GM19043 (cell line): ENCODE data around the gene RANBP17.

ENCODE experiments used
- ATAC-seq: cut with Tn5 transposase; IDR thresholded peaks from one replicate; pipeline ENCODE4 v1.9.1; 2021; ENCODE audit warnings: low read depth; ENCODE audit not compliant: unreplicated experiment

RANBP17 gene

DNA sequence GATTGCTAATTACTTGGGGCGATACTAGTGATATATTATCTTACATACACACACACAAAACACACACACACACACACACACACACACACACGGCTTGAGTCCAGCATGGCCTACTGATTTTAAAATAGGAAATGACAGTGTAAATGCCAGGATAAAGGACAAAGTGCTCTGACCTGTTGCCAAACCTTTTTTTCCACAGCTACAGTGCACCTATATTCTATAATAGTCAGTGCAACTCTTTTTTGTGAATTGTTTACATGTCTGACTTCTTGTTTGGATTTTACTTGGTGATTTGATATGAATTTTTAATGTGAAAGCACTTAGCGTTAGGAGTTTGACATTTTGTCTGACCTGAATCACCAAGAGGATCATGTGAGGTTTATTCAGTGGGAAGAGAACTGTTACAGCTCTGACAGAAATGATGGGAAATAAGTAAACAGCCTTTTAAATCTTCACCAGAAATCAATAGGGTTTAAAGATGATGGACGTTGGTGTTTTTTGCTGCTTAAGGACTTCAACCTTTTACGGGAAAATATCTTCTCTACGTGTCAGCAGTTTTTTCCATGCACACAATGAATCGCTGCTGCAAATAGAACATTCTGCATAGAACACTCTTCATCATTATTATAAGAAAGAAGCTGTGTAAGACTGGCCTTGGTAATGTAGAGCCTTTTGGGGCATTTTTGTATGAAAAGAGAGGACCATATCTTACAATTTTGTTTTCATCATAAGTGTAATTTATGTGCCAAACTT is 218.5 kb downstream of the RANBP17 start:
- ATAC-seq = no peak

DNA sequence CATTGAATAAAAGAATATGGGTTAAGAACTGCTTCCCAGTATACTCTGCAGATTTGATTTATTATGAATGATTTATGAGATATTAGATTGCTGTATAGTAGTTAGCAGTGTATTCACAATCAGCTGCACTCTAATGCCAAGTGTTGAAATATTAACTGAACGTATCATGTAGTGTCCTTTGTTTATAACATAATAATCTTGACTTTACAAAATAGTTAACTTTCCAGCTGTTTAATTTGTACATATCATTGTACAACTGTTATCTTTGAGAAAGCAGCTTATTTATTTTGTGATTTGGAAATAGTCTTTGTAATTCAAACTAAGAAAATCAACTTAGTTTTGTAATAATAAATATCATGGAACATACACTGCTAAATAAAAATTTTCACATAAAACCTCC is 219.5 kb downstream of the RANBP17 start:
- ATAC-seq = no peak

DNA sequence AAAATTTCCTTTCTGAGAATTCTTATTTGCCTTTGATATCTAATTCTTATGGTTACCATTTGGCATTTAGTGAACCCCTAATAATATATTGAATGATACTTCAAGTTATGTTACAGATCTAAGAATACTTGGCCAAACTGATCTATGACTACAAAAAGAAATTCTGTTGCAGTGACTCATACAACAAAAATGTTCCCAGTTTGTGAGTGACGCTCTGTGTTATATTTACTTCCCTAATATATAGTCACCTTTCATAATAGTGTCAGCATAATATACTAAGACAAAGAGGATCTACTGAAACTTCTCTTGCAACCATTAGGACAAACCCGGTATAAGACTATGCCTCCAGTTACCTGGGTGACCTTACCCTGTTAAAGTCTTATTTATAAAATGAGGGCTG is 230.4 kb downstream of the RANBP17 start:
- no peak for ATAC-seq

DNA sequence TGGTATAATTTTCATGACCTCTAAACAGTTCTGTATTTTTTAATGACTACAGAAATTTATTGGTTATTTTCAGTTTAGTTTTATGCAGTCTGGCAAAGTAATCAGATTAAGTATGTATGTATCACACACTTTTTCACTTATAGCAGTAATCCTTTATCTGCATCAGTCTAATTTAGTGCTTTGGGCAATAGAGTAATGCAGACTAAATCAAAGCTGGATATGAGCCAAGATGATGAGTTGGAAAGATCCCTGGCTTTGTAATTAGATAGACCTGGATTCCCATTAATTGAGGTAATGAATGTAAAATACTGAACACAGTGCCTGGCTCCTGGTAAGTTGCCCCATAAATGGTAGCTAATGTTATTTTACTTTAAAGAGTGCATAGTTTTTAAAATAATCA is 231.8 kb downstream of the RANBP17 start:
- ATAC-seq = no peak

DNA sequence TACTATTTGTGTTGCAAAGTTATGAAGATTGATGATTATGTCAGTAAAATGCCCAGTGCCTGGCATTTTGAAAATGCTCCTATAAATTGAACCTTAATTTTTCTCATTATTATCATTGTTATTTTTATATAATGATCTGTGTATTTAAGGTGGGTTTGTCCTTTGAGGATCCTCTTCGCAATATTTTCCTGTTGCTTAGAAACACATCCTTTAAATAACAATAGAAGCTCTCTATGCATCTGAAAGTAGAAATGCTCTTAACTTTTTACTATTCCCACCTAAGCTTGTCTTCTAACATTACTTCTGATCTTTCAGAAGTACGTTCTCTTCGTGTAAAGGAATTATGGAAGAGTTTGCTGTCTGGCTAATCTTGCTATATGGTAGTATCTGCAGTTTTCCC is 232.5 kb downstream of the RANBP17 start:
- no peak for ATAC-seq

DNA sequence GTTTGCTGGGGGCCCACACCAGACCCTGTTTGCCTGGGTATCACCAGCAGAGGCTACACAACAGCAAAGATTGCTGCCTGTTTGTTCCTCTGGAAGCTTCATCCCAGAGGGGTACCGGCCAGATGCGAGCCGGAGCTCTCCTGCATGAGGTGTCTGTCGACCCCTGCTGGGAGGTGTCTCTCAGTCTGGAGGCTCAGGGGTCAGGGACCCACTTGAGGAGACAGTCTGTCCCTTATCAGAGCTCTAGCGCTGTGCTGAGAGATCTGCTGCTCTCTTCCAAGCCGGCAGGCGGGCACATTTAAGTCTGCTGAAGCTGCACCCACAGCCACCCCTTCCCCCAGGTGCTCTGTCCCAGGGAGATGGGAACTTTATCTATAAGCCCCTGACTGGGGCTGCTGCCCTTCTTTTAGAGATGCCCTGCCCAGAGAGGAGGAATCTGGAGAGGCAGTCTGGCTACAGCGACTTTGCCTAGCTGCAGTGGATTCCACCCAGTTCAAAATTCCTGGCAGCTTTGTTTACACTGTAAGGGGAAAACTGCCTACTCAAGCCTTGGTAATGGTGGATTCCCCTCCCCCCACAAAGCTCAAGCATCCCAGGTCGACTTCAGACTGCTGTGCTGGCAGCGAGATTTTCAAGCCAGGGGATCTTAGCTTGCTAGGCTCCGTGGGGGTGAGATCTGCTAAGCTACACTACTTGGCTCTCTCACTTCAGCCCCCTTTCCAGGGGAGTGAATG is 241.2 kb downstream of the RANBP17 start:
- no peak for ATAC-seq

DNA sequence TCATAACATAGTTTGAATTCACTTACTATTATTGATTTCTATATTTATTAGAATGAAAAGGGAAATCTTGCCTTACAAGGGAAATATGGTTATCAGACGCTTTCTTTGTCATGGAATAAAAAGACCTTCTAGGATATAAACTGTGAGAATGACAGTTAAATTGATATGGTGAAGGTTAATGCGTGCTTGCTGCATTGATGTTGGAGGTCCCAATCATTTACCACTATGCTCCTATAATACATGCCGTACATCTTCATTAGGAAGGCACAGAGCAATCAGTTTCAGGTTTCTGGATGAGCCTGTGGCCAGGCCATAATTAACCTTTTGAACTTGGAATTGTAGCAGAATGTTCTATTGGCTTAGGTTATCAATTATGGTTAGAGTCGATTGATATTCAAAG is 245.9 kb downstream of the RANBP17 start:
- no peak for ATAC-seq

DNA sequence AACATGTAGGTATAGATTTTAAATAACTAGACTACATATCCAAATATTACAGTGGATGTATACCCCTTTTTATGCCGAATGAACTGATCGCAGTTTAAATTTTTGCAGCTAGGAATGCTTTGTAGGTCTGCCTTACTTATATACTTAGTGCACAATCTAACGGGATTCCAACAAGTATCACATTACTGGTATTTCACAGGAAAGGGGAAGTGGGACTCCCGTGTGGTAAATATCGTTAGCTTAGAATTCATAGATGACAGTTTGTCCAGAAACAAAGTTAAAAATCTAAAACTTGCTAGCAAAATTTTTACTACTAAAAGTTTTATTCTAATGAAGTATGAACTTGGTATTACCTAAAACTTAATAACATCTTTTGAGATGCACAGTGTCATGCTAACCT is 253.7 kb downstream of the RANBP17 start:
- ATAC-seq = no peak

DNA sequence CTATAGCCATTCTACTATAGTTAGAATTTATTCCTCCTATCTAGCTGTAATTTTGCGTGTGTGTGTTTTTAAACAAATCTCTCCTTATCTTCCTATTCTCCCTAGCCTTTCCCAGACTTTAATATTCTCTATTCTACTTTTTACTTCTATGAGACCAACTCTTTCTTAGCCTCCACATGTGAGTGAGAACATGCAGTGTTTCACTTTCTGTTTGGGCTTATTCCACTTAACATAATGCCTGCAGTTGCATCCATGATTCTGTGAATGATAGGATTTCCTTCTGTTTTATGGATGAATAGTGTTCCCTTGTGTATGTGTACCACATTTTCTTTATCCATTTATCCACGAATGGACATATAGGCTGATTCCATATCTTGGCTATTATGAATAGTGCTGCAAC is 254.9 kb downstream of the RANBP17 start:
- ATAC-seq = no peak

DNA sequence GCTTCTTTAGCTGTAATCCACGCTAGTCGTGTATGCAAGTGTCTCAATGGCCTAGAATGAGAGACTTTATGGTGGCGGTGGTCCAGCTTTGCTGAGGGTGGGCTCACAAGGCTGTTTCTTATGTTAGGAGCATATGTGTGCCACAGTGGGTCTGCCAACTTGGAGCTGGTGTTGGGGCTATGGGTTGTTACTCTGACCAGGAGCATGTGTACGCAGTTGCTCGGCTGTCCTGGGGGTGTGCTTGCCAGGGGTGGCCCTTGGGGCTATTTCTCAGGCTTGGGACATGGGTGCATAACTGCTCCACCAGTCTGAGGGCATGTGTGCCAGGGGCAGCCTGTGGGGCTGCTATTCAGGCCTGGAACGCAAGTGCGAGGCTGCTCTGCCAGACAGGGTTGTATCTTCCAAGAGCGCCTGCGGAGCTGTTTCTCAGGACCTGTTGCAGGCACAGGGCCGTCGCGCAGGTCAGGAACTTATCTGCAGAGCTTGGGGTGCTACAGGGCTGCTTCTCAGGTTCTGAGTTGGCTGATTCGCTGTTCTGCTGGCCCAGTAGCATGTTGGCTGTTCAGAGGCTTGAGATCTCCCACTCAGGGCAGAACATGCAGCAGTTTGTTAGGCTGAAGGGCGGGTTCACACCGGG is 259.3 kb downstream of the RANBP17 start:
- ATAC-seq = no peak

DNA sequence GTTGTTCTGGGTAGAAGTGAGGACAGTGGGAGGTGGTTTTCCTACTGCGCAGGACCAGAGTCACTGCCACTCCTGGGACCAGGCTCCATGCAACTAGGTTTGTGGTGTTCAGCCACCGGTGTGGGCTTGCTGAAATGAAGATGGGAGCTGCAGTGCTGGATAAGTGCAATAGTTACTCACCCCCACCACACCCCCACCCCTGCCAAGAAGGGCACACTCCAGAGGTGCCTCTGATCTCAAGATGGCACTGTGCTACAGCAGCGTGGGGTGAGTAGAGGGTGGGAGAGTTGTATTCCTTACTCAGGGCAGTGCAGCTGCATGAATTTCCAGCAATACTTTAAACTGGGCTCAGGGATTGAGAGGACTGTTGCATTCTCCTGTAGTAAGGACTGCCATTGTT is 259.8 kb downstream of the RANBP17 start:
- ATAC-seq = no peak

DNA sequence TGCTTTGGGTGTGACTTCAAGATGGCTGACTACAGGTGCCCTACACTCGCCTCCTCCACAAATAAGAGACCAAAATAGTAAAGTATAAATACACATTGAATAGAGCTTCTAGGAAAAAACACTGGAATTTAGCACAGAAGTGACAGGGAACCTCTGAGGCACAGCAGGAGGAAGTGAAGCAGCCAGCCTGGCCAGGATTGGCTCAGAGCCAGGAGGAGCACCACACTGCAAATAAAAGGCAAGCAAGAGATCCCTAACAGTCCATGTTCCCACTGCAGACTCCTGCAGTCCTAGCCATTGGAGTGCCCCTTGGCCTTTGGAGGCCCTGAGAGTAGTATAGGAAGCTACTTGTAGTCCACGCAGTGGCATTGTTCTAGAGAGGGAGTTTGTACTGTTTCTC is 260.6 kb downstream of the RANBP17 start:
- ATAC-seq = no peak

DNA sequence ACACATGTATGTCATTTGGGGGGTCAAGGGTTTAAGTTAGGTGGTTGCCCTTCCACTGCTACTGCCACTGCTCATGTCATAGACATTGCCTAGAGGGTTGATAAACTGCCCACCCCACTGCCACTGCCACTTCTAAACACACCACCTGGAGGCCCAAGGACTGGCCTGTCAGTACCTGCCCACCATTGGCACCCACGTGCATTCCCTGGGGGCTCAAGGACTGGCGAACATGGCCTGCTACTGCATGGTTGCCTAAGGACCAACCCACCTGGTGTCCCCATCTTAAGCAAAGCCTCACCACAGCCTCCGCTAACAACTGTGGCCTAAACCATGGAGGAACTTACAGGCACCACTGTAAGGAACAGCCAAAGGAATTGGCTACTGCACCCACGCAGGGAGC is 261.6 kb downstream of the RANBP17 start:
- ATAC-seq = no peak

DNA sequence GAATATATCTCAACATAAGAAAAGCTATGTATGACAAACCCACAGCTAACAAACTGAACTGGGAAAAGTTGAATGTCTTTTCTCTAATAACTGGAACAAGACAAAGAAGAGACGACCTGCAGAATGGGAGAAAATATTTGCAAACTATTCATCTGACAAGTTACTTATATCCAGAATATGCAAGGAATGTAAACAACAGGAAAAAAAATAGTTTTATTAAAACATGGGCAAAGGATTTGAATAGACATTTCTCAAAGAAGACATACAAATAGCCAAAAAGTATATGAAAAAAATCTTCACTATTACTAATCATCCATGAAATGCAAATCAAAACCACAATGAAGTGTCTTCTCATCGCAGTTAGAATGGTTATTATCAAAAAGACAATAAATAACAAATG is 265.5 kb downstream of the RANBP17 start:
- ATAC-seq = no peak

DNA sequence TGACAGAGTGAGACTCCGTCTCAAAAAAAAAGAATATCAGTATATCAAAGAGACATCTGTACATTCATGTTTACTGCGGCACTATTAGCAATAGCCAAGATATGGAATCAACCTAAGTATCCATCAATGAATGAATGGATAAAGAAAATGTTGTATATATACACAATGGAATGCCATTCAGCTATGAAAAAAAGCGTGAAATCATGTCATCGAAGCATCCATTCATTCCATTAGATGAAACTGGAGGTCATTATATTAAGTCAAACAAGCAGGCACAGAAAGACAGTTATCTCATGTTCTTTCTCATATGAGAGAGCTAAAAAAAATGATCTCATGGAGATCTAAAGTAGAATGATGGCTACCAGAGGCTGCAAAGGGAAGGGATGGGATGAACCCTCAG is 266.3 kb downstream of the RANBP17 start:
- no peak for ATAC-seq

DNA sequence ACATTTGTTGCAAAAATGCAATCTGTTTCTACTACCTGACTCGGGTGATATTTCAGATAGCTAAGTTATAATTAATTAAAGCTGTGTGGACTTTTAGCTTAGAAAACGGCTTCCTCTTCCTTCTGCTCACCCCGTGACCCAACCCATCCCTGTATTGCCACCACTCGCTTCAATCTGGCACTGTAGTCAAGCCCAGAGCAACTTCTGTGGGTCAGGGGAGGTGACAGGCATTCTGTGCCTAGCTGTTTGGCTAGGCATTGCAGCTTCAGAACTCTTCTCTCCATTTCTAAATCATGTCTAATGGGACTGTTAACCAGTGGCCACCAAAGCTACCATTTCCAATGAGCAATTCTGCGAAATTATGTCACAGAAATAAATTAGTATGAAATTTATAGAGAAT is 267.5 kb downstream of the RANBP17 start:
- no peak for ATAC-seq

DNA sequence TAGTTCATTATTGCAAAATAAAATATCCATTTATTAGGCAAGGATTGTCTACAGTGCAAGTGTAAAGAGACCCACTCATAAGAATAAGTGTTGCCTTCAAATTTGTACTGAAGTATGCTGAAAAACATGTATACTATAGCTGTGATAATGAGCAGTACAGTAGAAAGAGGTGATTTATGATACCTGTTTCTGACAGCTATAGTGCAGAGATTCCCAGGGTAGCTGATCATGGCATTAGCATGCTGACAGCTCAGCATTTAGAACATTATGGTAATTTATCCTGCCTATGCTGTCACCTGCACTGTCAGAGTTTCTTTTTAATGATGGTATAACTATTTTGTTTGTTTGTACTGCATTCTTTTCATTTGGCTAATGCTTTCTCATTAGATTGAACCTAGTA is 269.7 kb downstream of the RANBP17 start:
- ATAC-seq = no peak

DNA sequence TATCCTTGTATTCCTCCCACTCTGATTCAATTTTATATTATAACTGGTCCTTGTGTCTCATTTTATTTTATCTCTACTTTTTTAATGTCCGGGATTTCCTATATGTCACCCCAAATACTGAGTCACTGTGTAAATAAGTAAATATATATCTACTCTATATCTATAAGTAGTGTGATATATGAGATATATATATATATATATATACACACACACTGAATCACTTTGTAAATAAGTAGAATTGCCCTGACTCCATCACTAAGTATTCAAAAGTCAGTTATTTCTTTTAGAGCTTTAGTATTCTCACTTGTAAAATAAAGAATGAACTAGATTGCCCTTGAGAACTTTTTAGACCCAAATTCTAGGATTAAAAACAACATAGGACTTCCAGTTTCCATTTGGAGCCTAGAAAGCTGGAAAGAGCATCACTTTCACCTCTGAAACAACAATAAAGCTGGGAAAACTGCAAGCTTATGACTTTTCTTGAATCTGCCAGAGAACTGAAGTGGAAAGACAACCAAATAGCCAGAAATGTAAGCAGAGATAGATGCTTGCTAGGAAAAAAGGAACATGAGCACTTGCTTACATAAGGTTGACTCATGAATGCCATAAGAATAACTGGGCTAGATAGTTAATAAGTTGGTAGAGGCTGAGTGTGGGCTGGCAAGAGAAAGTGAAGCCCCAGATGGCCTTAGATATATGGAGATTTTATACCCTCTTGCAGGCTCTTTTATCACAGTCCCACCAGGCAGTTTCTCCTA is 276.1 kb downstream of the RANBP17 start:
- ATAC-seq = no peak

DNA sequence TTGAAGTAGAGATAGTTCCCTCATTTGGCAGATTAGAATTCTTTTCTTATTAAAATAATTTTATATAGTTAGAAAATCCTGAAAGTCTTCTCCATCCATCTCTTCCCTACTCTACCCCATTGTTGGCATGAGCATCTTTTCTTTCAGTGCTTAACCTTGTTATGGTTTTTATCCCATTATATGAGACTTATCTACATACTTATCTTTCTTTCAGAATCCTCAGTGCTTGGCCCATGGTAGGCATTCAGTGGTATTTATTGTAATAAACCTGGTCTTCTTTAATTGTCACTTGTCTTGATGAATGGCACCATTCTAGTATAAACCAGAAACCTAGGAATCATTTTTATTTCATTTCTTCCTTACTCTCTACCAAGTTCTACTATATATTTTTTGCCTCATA is 277.4 kb downstream of the RANBP17 start:
- ATAC-seq = no peak

DNA sequence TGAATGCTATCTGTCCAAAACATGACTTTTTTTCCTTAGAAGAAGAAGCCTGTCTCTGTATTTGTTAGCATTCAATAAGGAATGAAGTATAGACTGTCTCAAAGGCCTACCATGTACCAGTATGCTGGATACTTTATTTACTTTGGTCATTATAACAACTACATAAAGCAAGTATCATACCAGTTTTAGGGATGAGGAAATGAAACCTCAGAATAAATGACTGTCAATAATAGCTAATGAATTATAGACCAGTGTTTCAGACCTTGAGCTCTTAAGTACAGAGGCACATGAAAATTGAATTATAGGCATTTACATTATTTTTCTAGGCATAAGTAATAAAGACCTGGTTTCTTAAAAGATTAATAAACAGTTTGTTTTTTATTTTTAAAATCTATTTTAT is 280.8 kb downstream of the RANBP17 start:
- no peak for ATAC-seq

DNA sequence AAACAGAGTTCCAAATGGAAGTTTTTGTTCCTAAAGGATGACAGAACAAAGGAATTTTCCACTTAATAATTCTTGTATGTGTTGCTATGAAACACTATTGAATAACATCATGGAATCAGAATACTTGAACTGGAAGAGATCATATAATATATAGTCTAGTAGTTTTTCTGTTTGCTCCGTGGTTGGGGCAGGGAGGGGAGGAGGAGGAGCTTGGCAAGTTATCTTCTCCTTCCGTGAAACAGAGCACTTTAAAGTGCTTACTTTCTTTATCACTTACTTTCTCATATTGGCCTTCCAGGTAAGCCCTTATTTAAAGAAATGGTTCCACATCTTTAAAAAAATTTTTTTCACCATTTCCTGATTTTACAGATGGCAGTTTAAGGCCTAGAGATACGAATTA is 281.4 kb downstream of the RANBP17 start:
- ATAC-seq = no peak
